HG02885 (cell line): ENCODE results near the gene PALD1.
"Not testable (repeated sequence)": the region's sequence is repeated elsewhere in the genome, so short reads cannot be mapped to it uniquely, and the experiment has no call there.

Experiments
- ATAC-seq: cut with Tn5 transposase; IDR thresholded peaks from one replicate; pipeline ENCODE4 v1.9.1; 2021; ENCODE audit warnings: mild to moderate bottlenecking; ENCODE audit not compliant: unreplicated experiment, poor library complexity

The PALD1 gene

GRCh38 chr10:70567603-70568002 lies 89.0 kb downstream of the PALD1 start:
- ATAC-seq, result no peak

GRCh38 chr10:70568113-70568512 lies 89.5 kb downstream of the PALD1 start:
- no peak for ATAC-seq

- ATAC-seq, result no peak
Observed at GRCh38 chr10:70568781-70569495, 90.4 kb downstream of the PALD1 start.

GRCh38 chr10:70571236-70571635 lies 92.7 kb downstream of the PALD1 start:
- no peak for ATAC-seq

- ATAC-seq, result no peak
Observed at GRCh38 chr10:70571636-70572439, 93.3 kb downstream of the PALD1 start.

GRCh38 chr10:70573599-70574506 lies 95.3 kb downstream of the PALD1 start:
- no peak for ATAC-seq

GRCh38 chr10:70575486-70575873 lies 96.9 kb downstream of the PALD1 start:
- ATAC-seq, result no peak

- peak; percentile 44 for ATAC-seq
Observed at GRCh38 chr10:70575874-70576802, 97.6 kb downstream of the PALD1 start.

GRCh38 chr10:70576803-70577517 lies 98.4 kb downstream of the PALD1 start:
- no peak for ATAC-seq

- peak; percentile 77 for ATAC-seq
Observed at GRCh38 chr10:70578371-70578947, 99.9 kb downstream of the PALD1 start.

GRCh38 chr10:70579234-70580002 lies 100.9 kb downstream of the PALD1 start:
- ATAC-seq, result no peak

GRCh38 chr10:70581176-70581575 lies 102.6 kb downstream of the PALD1 start:
- ATAC-seq, result not testable (repeated sequence)

GRCh38 chr10:70582793-70583668 lies 104.5 kb downstream of the PALD1 start:
- ATAC-seq, result no peak

- ATAC-seq, result no peak
Observed at GRCh38 chr10:70583669-70584037, 105.1 kb downstream of the PALD1 start.

GRCh38 chr10:70584366-70584765 lies 105.8 kb downstream of the PALD1 start:
- ATAC-seq, result no peak

GRCh38 chr10:70584909-70585544 lies 106.5 kb downstream of the PALD1 start:
- no peak for ATAC-seq
